HCT116 (cell line): ENCODE measurements around the gene OPHN1. TPM values are rescaled to one million over a fixed set of nuclear protein-coding genes. Genes with fewer than 3 reads are reported as not detected.

Source experiments
- ATAC-seq: fragments of 200-7000 bp; cut with Tn5 transposase; 2 replicates; pipeline ENCODE4 v1.9.1; 2020; ENCODE audit warnings: mild to moderate bottlenecking, moderate library complexity
- BruUV-seq: library from RNA; stranded (reverse); fragments of 400-500 nt; replicated peaks from 2 replicates; lab custom pipeline; 2021; lab: Mats Ljungman, UMichigan
- CTCF ChIA-PET: fragments of 300-600 bp; sonication (Branson Sonifier 250); formaldehyde crosslinking; loops from one replicate; lab custom pipeline; 2021; ENCODE audit warnings: antibody characterized with exemption; lab: Charles Lee
- POLR2A ChIA-PET: fragments of 300-600, 350-600 bp; sonication (Branson Sonifier 250); formaldehyde crosslinking; loops from one replicate; lab custom pipeline; 2021; ENCODE audit warnings: antibody characterized with exemption; lab: Charles Lee
- RAD21 ChIA-PET, 2 experiments: fragments of 300-600 bp; sonication (Branson Sonifier 250); formaldehyde crosslinking; loops; one replicate each; lab custom pipeline; 2023; ENCODE audit warnings: low total read pairs in 2 of 2; ENCODE audit not compliant: uncharacterized antibody in 2 of 2, unreplicated experiment in 2 of 2, low non-redundant PET in 1 of 2; lab: Charles Lee
- DNase-seq: peaks from one replicate; pipeline ENCODE4 v3.0.0-alpha.2; 2010; ENCODE audit warnings: low read depth, low spot score
- H2AFZ ChIP-seq: fragments of 200-600 bp; shearing (Covaris generic), sonication (generic); 2 replicates; pipeline ENCODE4 v1.6.1; 2017; ENCODE audit warnings: low read depth, mixed run types, mixed read lengths, antibody characterized with exemption, low read length; ENCODE audit not compliant: poor library complexity, severe bottlenecking
- H3K27ac ChIP-seq: 2 replicates; pipeline ENCODE4 v1.5.1; 2012; ENCODE audit warnings: low read depth, low read length
- H3K27me3 ChIP-seq: fragments of 200-600 bp; sonication (generic); 2 replicates; pipeline ENCODE4 v1.6.1; 2016; ENCODE audit warnings: mixed run types, low read length, mixed read lengths; ENCODE audit not compliant: insufficient read depth
- H3K36me3 ChIP-seq, 2 experiments: fragments of 200-500 bp in 1 of 2; fragments of 200-600 bp in 1 of 2; sonication (Bioruptor generic) in 1 of 2; sonication (generic) in 1 of 2; 2 replicates each; pipeline versions ENCODE4 v1.5.1 to v1.6.1; 2014 to 2016; ENCODE audit warnings: low read length in 2 of 2, inconsistent platforms in 1 of 2, mixed read lengths in 1 of 2, mixed run types in 1 of 2; ENCODE audit not compliant: insufficient read depth in 2 of 2, control insufficient read depth in 1 of 2
- H3K4me1 ChIP-seq, 2 experiments: fragments of 200-600 bp in 1 of 2; sonication (generic) in 1 of 2; 2 replicates each; pipeline versions ENCODE4 v1.5.1 to v1.6.1; 2012 to 2017; ENCODE audit warnings: low read length in 2 of 2, inconsistent platforms in 1 of 2, mild to moderate bottlenecking in 1 of 2, mixed read lengths in 1 of 2, mixed run types in 1 of 2, moderate library complexity in 1 of 2; ENCODE audit not compliant: insufficient read depth in 2 of 2, control insufficient read depth in 1 of 2
- H3K4me2 ChIP-seq: fragments of 200-600 bp; sonication (generic); 2 replicates; pipeline ENCODE4 v1.6.1; 2017; ENCODE audit warnings: mixed run types, low read length, mixed read lengths
- H3K4me3 ChIP-seq, 2 experiments: fragments of 200-600 bp in 1 of 2; sonication (generic) in 1 of 2; replicated peaks in 1 of 2; 2 replicates each; pipeline ENCODE4 v1.5.1; 2011 to 2016; ENCODE audit warnings: low read length in 2 of 2, control low read depth in 1 of 2, low read depth in 1 of 2, mild to moderate bottlenecking in 1 of 2, mixed read lengths in 1 of 2, mixed run types in 1 of 2
- H3K79me2 ChIP-seq: fragments of 200-600 bp; sonication (generic); 2 replicates; pipeline ENCODE4 v1.6.1; 2017; ENCODE audit warnings: mild to moderate bottlenecking, mixed run types, low read length, moderate library complexity, mixed read lengths; ENCODE audit not compliant: insufficient read depth
- H3K9ac ChIP-seq: fragments of 200-600 bp; sonication (generic); 2 replicates; pipeline ENCODE4 v1.6.1; 2016; ENCODE audit warnings: low read length, mixed read lengths
- H3K9me2 ChIP-seq: fragments of 200-600 bp; sonication (generic), shearing (Covaris generic); 2 replicates; pipeline ENCODE4 v1.6.1; 2017; ENCODE audit warnings: mixed run types, mild to moderate bottlenecking, moderate library complexity; ENCODE audit not compliant: insufficient read depth
- H3K9me3 ChIP-seq, 2 experiments: fragments of 200-500 bp in 1 of 2; fragments of 200-600 bp in 1 of 2; sonication (Bioruptor generic) in 1 of 2; sonication (generic) in 1 of 2; 2 replicates each; pipeline ENCODE4 v1.6.1; 2014 to 2017; ENCODE audit warnings: low read length in 2 of 2, mixed read lengths in 2 of 2, inconsistent platforms in 1 of 2, low read depth in 1 of 2, mild to moderate bottlenecking in 1 of 2, mixed run types in 1 of 2, moderate library complexity in 1 of 2; ENCODE audit not compliant: control insufficient read depth in 1 of 2, insufficient read depth in 1 of 2
- H4K20me1 ChIP-seq: fragments of 200-600 bp; sonication (generic), shearing (Covaris generic); 2 replicates; pipeline ENCODE4 v1.6.1; 2017; ENCODE audit warnings: mixed run types, mild to moderate bottlenecking, moderate library complexity; ENCODE audit not compliant: insufficient read depth
- CBX3 ChIP-seq: IDR thresholded peaks from 2 replicates; pipeline ENCODE4 v1.6.1; 2012; ENCODE audit warnings: low read depth
- CEBPB ChIP-seq: IDR thresholded peaks from 2 replicates; pipeline ENCODE4 v1.6.1; 2012; ENCODE audit warnings: low read depth
- EGR1 ChIP-seq: IDR thresholded peaks from 2 replicates; pipeline ENCODE4 v1.6.1; 2012; ENCODE audit warnings: low read depth
- ELF1 ChIP-seq: IDR thresholded peaks from 2 replicates; pipeline ENCODE4 v1.6.1; 2012; ENCODE audit warnings: low read depth, borderline replicate concordance
- EZH2phosphoT487 ChIP-seq: fragments of 200-600 bp; IDR thresholded peaks from 2 replicates; pipeline ENCODE4 v1.6.1; 2018; ENCODE audit warnings: antibody characterized with exemption, borderline replicate concordance
- FOSL1 ChIP-seq: IDR thresholded peaks from 2 replicates; pipeline ENCODE4 v1.6.1; 2012; ENCODE audit warnings: low read depth
- JUND ChIP-seq: IDR thresholded peaks from 2 replicates; pipeline ENCODE4 v1.6.1; 2012
- POLR2A ChIP-seq: IDR thresholded peaks from 2 replicates; pipeline ENCODE4 v1.7.0; 2011; ENCODE audit warnings: borderline replicate concordance; ENCODE audit not compliant: insufficient read depth, insufficient read length; ENCODE audit errors: extremely low read depth
- POLR2AphosphoS5 ChIP-seq: IDR thresholded peaks from 2 replicates; pipeline ENCODE4 v1.6.1; 2011; ENCODE audit warnings: mild to moderate bottlenecking, low read depth, low read length, moderate library complexity
- RAD21 ChIP-seq: IDR thresholded peaks from 2 replicates; pipeline ENCODE4 v1.6.1; 2012; ENCODE audit warnings: low read depth, mild to moderate bottlenecking
- SP1 ChIP-seq: IDR thresholded peaks from 2 replicates; pipeline ENCODE4 v1.6.1; 2012; ENCODE audit warnings: low read depth
- TCF7L2 ChIP-seq: IDR thresholded peaks from 2 replicates; pipeline ENCODE4 v1.7.0; 2011; ENCODE audit warnings: borderline replicate concordance, inconsistent platforms; ENCODE audit not compliant: insufficient read depth, insufficient read length; ENCODE audit errors: extremely low read depth
- YY1 ChIP-seq: IDR thresholded peaks from 2 replicates; pipeline ENCODE4 v1.6.1; 2011; ENCODE audit warnings: low read length, low read depth, moderate library complexity, mild to moderate bottlenecking; ENCODE audit not compliant: insufficient replicate concordance; ENCODE audit errors: extremely low read depth
- ZFX ChIP-seq: fragments of 450-650 bp; IDR thresholded peaks from 2 replicates; pipeline ENCODE4 v1.6.1; 2017
- ZNF274 ChIP-seq: fragments of 200-500 bp; sonication (Bioruptor generic); IDR thresholded peaks from 2 replicates; pipeline ENCODE4 v1.6.1; 2014; ENCODE audit warnings: mild to moderate bottlenecking, low read depth, low read length, inconsistent platforms
- intact Hi-C: fragments of 100-400 bp; cut with micrococcal nuclease; formaldehyde crosslinking; loops from 2 replicates; pipeline ENCODE4 v1.10.0; 2022
- total RNA-seq: library from RNA; stranded (reverse); gene quantifications from one replicate; pipeline ENCODE4 v1.2.1, GENCODE V29; 2021; ENCODE audit not compliant: unreplicated experiment
- TF ChIP-seq, protein P1 (sequence below): IDR thresholded peaks from 2 replicates; pipeline ENCODE4 v1.6.1; 2012; ENCODE audit warnings: low read depth
- TF ChIP-seq, protein P2 (sequence below): IDR thresholded peaks from 2 replicates; pipeline ENCODE4 v1.6.1; 2012
- TF ChIP-seq, protein P3 (sequence below): IDR thresholded peaks from 2 replicates; pipeline ENCODE4 v1.6.1; 2011; ENCODE audit warnings: mild to moderate bottlenecking, low read length, moderate library complexity; ENCODE audit not compliant: insufficient replicate concordance; ENCODE audit errors: extremely low read depth
- TF ChIP-seq, protein P4 (sequence below), 3 experiments: fragments of 200-600 bp in 1 of 3; sonication (generic) in 1 of 3; IDR thresholded peaks in 2 of 3; conservative IDR thresholded peaks in 1 of 3; 2 replicates each; pipeline ENCODE4 v1.5.1; 2012 to 2017; ENCODE audit warnings: low read depth in 2 of 3, low read length in 2 of 3, antibody characterized with exemption in 1 of 3, borderline replicate concordance in 1 of 3, control low read depth in 1 of 3, mild to moderate bottlenecking in 1 of 3, mixed read lengths in 1 of 3, mixed run types in 1 of 3, moderate library complexity in 1 of 3; ENCODE audit not compliant: insufficient read depth in 1 of 3

OPHN1 gene
- total RNA-seq, 1 experiment from 2014 or later = 2.9 TPM

DNA sequence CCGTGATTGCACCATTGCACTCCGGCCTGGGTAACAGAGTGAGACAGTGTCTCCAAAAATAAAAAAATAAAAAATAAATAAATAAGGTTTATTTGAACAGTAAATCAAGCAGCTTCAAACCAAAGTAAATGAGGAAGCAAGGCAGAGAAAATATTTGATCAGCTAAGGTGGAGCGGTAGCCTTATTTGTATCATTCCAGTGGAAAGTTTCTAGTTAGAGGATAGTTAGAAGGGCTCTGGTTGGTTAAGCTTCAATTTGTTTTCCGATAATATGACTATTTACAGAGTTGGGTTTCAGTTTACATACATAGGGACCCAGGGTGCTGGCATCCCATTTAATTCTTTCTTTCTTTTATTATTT lies 21.8 kb upstream of the OPHN1 start:
- ChIA-PET CTCF (no interaction called here), RAD21 (no interaction called here), POLR2A (no interaction called here)
- Histone ChIP-seq H3K9me2 (no peaks in the 10 kb centered on the region), H3K9me3 (no peaks in the 10 kb centered on the region), H3K27ac (no peak overlapping the region), H4K20me1 (no peaks in the 10 kb centered on the region), H2AFZ (no peak overlapping the region), H3K27me3 (no peaks in the 10 kb centered on the region), H3K4me3 (no peak overlapping the region), H3K36me3 (no peaks in the 10 kb centered on the region), H3K9ac (no peak overlapping the region), H3K4me2 (no peak overlapping the region), H3K4me1 (no peaks in the 10 kb centered on the region), H3K79me2 (no peaks in the 10 kb centered on the region)
- ATAC-seq = no peak
- DNase-seq = no peak
- intact Hi-C loops = no loop called here
- TF ChIP-seq ZFX (no peak), CEBPB (no peak), SP1 (no peak), YY1 (no peak), POLR2A (no peak), RAD21 (no peak), POLR2AphosphoS5 (no peak), FOSL1 (no peak), ELF1 (no peak), EZH2phosphoT487 (no peak), ZNF274 (no peak), JUND (no peak), TCF7L2 (no peak), CBX3 (no peak), EGR1 (no peak)
- TF ChIP-seq, protein P1, sequence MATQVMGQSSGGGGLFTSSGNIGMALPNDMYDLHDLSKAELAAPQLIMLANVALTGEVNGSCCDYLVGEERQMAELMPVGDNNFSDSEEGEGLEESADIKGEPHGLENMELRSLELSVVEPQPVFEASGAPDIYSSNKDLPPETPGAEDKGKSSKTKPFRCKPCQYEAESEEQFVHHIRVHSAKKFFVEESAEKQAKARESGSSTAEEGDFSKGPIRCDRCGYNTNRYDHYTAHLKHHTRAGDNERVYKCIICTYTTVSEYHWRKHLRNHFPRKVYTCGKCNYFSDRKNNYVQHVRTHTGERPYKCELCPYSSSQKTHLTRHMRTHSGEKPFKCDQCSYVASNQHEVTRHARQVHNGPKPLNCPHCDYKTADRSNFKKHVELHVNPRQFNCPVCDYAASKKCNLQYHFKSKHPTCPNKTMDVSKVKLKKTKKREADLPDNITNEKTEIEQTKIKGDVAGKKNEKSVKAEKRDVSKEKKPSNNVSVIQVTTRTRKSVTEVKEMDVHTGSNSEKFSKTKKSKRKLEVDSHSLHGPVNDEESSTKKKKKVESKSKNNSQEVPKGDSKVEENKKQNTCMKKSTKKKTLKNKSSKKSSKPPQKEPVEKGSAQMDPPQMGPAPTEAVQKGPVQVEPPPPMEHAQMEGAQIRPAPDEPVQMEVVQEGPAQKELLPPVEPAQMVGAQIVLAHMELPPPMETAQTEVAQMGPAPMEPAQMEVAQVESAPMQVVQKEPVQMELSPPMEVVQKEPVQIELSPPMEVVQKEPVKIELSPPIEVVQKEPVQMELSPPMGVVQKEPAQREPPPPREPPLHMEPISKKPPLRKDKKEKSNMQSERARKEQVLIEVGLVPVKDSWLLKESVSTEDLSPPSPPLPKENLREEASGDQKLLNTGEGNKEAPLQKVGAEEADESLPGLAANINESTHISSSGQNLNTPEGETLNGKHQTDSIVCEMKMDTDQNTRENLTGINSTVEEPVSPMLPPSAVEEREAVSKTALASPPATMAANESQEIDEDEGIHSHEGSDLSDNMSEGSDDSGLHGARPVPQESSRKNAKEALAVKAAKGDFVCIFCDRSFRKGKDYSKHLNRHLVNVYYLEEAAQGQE = no peak
- TF ChIP-seq, protein P2, sequence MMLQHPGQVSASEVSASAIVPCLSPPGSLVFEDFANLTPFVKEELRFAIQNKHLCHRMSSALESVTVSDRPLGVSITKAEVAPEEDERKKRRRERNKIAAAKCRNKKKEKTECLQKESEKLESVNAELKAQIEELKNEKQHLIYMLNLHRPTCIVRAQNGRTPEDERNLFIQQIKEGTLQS = no peak
- TF ChIP-seq, protein P3, sequence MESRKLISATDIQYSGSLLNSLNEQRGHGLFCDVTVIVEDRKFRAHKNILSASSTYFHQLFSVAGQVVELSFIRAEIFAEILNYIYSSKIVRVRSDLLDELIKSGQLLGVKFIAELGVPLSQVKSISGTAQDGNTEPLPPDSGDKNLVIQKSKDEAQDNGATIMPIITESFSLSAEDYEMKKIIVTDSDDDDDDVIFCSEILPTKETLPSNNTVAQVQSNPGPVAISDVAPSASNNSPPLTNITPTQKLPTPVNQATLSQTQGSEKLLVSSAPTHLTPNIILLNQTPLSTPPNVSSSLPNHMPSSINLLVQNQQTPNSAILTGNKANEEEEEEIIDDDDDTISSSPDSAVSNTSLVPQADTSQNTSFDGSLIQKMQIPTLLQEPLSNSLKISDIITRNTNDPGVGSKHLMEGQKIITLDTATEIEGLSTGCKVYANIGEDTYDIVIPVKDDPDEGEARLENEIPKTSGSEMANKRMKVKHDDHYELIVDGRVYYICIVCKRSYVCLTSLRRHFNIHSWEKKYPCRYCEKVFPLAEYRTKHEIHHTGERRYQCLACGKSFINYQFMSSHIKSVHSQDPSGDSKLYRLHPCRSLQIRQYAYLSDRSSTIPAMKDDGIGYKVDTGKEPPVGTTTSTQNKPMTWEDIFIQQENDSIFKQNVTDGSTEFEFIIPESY = no peak
- TF ChIP-seq, protein P4, sequence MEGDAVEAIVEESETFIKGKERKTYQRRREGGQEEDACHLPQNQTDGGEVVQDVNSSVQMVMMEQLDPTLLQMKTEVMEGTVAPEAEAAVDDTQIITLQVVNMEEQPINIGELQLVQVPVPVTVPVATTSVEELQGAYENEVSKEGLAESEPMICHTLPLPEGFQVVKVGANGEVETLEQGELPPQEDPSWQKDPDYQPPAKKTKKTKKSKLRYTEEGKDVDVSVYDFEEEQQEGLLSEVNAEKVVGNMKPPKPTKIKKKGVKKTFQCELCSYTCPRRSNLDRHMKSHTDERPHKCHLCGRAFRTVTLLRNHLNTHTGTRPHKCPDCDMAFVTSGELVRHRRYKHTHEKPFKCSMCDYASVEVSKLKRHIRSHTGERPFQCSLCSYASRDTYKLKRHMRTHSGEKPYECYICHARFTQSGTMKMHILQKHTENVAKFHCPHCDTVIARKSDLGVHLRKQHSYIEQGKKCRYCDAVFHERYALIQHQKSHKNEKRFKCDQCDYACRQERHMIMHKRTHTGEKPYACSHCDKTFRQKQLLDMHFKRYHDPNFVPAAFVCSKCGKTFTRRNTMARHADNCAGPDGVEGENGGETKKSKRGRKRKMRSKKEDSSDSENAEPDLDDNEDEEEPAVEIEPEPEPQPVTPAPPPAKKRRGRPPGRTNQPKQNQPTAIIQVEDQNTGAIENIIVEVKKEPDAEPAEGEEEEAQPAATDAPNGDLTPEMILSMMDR (IDR thresholded peaks at IDR 0.05 in 2 of 3, conservative IDR thresholded peaks at IDR 0.05 in 1 of 3; ENCODE audit: borderline replicate concordance in 1 of 3, insufficient read depth in 1 of 3, low read depth in 2 of 3, low read length in 2 of 3) = no peak
- no TSS peak for BruUV-seq
